HCT116 (cell line): ENCODE results near the gene NDUFS8.

Experiments
- CTCF ChIP-seq, 3 experiments: fragments of 200-600 bp in 1 of 3; sonication (generic) in 1 of 3; IDR thresholded peaks in 2 of 3; conservative IDR thresholded peaks in 1 of 3; 2 replicates each; pipeline ENCODE4 v1.5.1; 2012 to 2017; ENCODE audit warnings: low read depth in 2 of 3, low read length in 2 of 3, antibody characterized with exemption in 1 of 3, borderline replicate concordance in 1 of 3, control low read depth in 1 of 3, mild to moderate bottlenecking in 1 of 3, mixed read lengths in 1 of 3, mixed run types in 1 of 3, moderate library complexity in 1 of 3; ENCODE audit not compliant: insufficient read depth in 1 of 3
- EZH2 ChIP-seq: fragments of 200-600 bp; sonication (generic); IDR thresholded peaks from 2 replicates; pipeline ENCODE4 v1.6.1; 2017; ENCODE audit warnings: antibody characterized with exemption, mixed run types
- POLR2AphosphoS5 ChIP-seq: IDR thresholded peaks from 2 replicates; pipeline ENCODE4 v1.6.1; 2011; ENCODE audit warnings: mild to moderate bottlenecking, low read depth, low read length, moderate library complexity
- RAD21 ChIP-seq: IDR thresholded peaks from 2 replicates; pipeline ENCODE4 v1.6.1; 2012; ENCODE audit warnings: low read depth, mild to moderate bottlenecking
- SIN3A ChIP-seq: IDR thresholded peaks from 2 replicates; pipeline ENCODE4 v1.6.1; 2012; ENCODE audit warnings: low read depth
- SP1 ChIP-seq: IDR thresholded peaks from 2 replicates; pipeline ENCODE4 v1.6.1; 2012; ENCODE audit warnings: low read depth
- ZBTB33 ChIP-seq: IDR thresholded peaks from 2 replicates; pipeline ENCODE4 v1.6.1; 2011; ENCODE audit warnings: mild to moderate bottlenecking, low read length, moderate library complexity; ENCODE audit not compliant: insufficient replicate concordance; ENCODE audit errors: extremely low read depth
- ZNF274 ChIP-seq: fragments of 200-500 bp; sonication (Bioruptor generic); IDR thresholded peaks from 2 replicates; pipeline ENCODE4 v1.6.1; 2014; ENCODE audit warnings: mild to moderate bottlenecking, low read depth, low read length, inconsistent platforms

- no peak for TF ChIP-seq POLR2AphosphoS5
- no peak for TF ChIP-seq CTCF (IDR thresholded peaks at IDR 0.05 in 2 of 3, conservative IDR thresholded peaks at IDR 0.05 in 1 of 3; ENCODE audit: borderline replicate concordance in 1 of 3, insufficient read depth in 1 of 3, low read depth in 2 of 3, low read length in 2 of 3)
- no peak for TF ChIP-seq ZBTB33
- no peak for TF ChIP-seq RAD21
- TF ChIP-seq SIN3A: no peak
- TF ChIP-seq ZNF274: no peak
- TF ChIP-seq SP1: no peak
- TF ChIP-seq EZH2: no peak
Measured at GRCh38 chr11:68026391-68027105, 3.9 kb upstream of the NDUFS8 start.
